ENCODE results near the gene DENND4A. TPM values are rescaled to one million over a fixed set of nuclear protein-coding genes. Genes with fewer than 3 reads are reported as not detected.
"Not testable (repeated sequence)": the region's sequence is repeated elsewhere in the genome, so short reads cannot be mapped to it uniquely, and the experiment has no call there.

DENND4A gene
- total RNA-seq, 4 donors from 2014 or later, result 20.3 to 42.3 (median 33.7) TPM

DNA sequence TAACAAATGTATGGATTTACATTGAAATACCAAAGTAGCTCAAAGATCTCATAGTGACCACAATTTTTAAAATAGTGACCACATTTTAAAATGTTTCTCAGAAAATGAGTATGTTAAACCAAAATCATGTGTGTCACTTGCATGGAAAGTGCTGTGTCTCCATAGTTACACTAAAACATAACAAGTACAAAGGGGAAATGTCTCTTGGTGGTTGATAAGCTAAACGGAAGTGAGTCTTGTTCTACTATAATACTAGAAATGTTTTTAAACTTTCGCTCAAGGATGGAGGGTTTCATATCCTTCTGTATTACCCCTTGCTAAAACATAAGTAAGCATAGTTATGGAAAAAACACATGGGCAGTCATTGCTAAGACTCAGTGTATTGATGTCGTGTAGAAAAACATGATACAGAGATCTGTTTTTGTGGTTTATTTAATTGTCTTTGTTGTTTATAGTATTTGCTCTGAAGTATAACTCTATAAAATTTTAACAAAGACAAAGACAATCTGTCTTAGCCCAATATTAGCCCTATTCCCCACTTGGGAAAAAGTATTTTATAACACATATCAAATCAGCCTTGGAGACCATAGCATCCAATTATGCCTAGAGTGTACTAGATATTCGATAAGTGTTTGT is 27.0 kb upstream of the DENND4A start:
- H3K27me3 ChIP-seq, result peaks cover 6% of the 10 kb centered on the region
- no peak for ATAC-seq
- H3K36me3 ChIP-seq, result no peaks in the 10 kb centered on the region
- H3K9me3 ChIP-seq, result no peaks in the 10 kb centered on the region
- TF ChIP-seq, protein P1, sequence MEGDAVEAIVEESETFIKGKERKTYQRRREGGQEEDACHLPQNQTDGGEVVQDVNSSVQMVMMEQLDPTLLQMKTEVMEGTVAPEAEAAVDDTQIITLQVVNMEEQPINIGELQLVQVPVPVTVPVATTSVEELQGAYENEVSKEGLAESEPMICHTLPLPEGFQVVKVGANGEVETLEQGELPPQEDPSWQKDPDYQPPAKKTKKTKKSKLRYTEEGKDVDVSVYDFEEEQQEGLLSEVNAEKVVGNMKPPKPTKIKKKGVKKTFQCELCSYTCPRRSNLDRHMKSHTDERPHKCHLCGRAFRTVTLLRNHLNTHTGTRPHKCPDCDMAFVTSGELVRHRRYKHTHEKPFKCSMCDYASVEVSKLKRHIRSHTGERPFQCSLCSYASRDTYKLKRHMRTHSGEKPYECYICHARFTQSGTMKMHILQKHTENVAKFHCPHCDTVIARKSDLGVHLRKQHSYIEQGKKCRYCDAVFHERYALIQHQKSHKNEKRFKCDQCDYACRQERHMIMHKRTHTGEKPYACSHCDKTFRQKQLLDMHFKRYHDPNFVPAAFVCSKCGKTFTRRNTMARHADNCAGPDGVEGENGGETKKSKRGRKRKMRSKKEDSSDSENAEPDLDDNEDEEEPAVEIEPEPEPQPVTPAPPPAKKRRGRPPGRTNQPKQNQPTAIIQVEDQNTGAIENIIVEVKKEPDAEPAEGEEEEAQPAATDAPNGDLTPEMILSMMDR (IDR thresholded peaks at IDR 0.05), result no peak
- TF ChIP-seq EP300 (IDR thresholded peaks at IDR 0.05) (no peak), POLR2A (IDR thresholded peaks at IDR 0.05) (no peak), POLR2AphosphoS5 (IDR thresholded peaks at IDR 0.05) (no peak)
- H3K27ac ChIP-seq, result peak overlapping the region in 1 of 4 donors; percentile 17
- WGBS, 2 donors (ENCODE audit: low coverage in 1 of 2), result 41 to 46% methylated on average over 4 of the region's 4 CpGs
- H3K4me1 ChIP-seq, result peaks cover 0 to 4% (median 3%) of the 10 kb centered on the region in 3 donors
- no peak overlapping the region for H3K4me3 ChIP-seq

DNA sequence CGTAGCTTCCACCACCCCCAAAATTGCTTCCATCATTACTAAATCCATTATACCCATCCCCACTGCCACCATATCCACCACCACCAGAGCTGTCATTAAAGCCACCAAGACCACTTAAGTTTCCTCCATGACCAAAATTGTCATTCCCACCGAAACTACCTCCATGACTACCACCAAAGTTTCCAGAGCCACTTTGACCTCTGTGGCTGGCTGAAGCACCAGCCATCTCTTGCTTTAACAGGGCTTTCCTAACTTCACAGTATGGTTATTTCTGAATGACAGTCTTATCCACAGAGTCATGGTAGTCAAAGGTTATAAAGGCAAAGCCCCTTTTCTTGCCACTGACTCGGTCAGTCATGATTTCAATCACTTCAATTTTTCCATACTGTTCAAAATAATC is 24.3 kb upstream of the DENND4A start:
- no peak for ATAC-seq

DNA sequence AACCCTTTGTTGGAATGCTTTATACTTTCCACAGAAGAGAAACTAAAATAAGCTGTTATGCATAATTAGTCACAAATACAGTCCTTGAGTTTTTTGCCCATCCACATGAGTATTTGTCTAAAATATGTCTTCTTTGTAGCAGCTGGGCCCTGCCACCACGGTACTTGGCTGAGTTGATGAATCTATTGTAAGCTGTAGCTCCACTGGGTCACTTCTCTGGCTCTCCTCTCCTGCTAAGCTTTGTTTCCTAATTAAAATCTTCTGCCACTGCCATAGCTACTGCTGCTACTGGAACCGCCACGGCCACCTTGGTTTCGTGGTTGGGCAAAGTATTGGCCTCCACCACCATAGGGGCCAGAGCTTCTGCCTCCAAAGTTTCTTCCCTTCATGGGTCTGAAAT is 23.9 kb upstream of the DENND4A start:
- not testable (repeated sequence) for H3K4me3 ChIP-seq, H3K4me1 ChIP-seq, H3K27ac ChIP-seq, ATAC-seq, H3K36me3 ChIP-seq, H3K27me3 ChIP-seq, H3K9me3 ChIP-seq
- WGBS, 2 donors (ENCODE audit: low coverage in 1 of 2), result 63 to 67% methylated on average over 1 to 4 of the region's 4 CpGs

More for the DNA sequence above, 24.3 kb upstream of the DENND4A start:
- 97 to 100% methylated on average over 2 to 3 of the region's 3 CpGs for WGBS, 2 donors (ENCODE audit: low coverage in 1 of 2)
- Histone ChIP-seq H3K4me3 (no peak overlapping the region), H3K4me1 (peaks cover 0 to 3% (median 0%) of the 10 kb centered on the region in 3 donors), H3K27ac (no peak overlapping the region), H3K27me3 (peaks cover 6% of the 10 kb centered on the region), H3K9me3 (peaks cover 0 to 4% (median 0%) of the 10 kb centered on the region in 3 donors), H3K36me3 (no peaks in the 10 kb centered on the region)
- TF ChIP-seq EP300 (IDR thresholded peaks at IDR 0.05) (no peak), POLR2AphosphoS5 (IDR thresholded peaks at IDR 0.05) (no peak), POLR2A (IDR thresholded peaks at IDR 0.05) (no peak)
- TF ChIP-seq, protein P1 (IDR thresholded peaks at IDR 0.05), result no peak

DNA sequence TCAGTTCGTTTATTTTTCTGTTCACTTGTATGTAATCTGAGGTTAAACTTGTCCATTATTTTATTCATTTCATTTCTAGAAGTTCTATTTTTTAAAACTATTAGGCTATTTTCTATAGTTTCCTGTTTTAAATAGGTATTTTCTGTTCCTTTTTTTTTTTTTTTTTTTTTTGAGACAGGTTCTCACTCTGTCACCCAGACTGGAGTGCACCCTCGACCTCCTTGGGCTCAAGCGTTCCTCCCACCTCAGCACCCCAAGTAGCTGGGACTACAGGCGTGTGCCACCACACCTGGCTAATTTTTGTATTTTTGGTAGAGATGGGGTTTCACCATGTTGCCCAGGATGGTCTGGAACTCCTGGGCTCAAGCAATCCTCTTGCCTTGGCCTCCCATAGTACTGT is 22.2 kb upstream of the DENND4A start:
- WGBS, 2 donors (ENCODE audit: low coverage in 1 of 2), result 83 to 90% methylated on average over 1 of the region's 4 CpGs
- H3K27ac ChIP-seq, H3K9me3 ChIP-seq, H3K36me3 ChIP-seq, H3K27me3 ChIP-seq, ATAC-seq, H3K4me3 ChIP-seq, H3K4me1 ChIP-seq: not testable (repeated sequence)

DNA sequence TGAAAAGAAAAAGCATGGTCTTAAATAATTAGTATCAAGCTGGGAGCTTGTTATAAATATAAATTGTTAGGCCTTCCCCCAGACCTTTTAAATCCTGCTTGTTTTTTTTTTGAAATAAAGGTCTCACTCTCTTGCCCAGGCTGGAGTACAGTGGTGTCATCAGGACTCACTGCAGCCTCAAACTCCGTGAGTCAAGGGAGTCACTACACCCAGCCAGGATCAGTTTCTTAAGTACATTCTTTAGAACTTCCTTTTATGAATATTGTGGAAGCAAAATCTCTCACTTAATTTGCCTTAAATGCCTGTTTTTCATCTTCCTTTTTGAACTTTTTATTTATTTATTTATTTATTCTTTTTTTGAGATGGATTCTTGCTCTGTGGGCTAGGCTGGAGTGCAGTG is 20.8 kb upstream of the DENND4A start:
- Histone ChIP-seq H3K36me3 (no peaks in the 10 kb centered on the region), H3K4me1 (no peaks in the 10 kb centered on the region), H3K9me3 (peaks cover 0 to 4% (median 0%) of the 10 kb centered on the region in 3 donors), H3K4me3 (no peak overlapping the region), H3K27ac (no peak overlapping the region), H3K27me3 (no peaks in the 10 kb centered on the region)
- TF ChIP-seq POLR2A (IDR thresholded peaks at IDR 0.05), result no peak
- TF ChIP-seq, protein P1 (IDR thresholded peaks at IDR 0.05), result no peak
- no peak for TF ChIP-seq POLR2AphosphoS5 (IDR thresholded peaks at IDR 0.05)
- TF ChIP-seq EP300 (IDR thresholded peaks at IDR 0.05), result no peak
- 75 to 92% methylated on average over 1 of the region's 1 CpG for WGBS, 2 donors (ENCODE audit: low coverage in 1 of 2)
- no peak for ATAC-seq

DNA sequence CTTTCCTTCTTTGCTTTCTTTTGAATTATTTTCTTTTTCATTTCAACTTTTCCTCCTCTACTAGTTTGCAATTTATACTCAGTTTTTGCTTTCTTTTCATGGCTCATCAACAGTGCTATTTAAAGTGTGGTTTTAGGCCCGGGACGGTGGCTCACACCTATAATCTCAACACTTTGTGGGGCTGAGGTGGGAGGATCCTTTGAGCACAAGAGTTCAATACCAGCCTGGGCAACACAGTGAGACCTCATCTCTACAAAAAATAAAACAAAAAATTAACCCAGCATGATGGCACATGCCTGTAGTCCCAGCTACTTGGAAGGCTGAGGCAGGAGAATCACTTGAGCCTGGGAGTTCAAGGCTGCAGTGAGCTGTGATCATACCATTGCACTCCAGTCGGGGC is 20.4 kb upstream of the DENND4A start:
- peaks cover 0 to 4% (median 0%) of the 10 kb centered on the region in 3 donors for H3K9me3 ChIP-seq
- H3K36me3 ChIP-seq, result no peaks in the 10 kb centered on the region
- H3K4me3 ChIP-seq, result no peak overlapping the region
- no peaks in the 10 kb centered on the region for H3K27me3 ChIP-seq
- no peak for ATAC-seq
- TF ChIP-seq EP300 (IDR thresholded peaks at IDR 0.05) (no peak), POLR2AphosphoS5 (IDR thresholded peaks at IDR 0.05) (no peak), POLR2A (IDR thresholded peaks at IDR 0.05) (no peak)
- TF ChIP-seq, protein P1 (IDR thresholded peaks at IDR 0.05), result no peak
- H3K27ac ChIP-seq, result no peak overlapping the region
- WGBS, 2 donors (ENCODE audit: low coverage in 1 of 2), result 38% methylated on average over 1 of the region's 3 CpGs; no CpG with 5 or more reads in 1 of the 2 donors
- H3K4me1 ChIP-seq, result no peaks in the 10 kb centered on the region

All from gastroesophageal sphincter (tissue), 4 donors.